Measurements from ENCODE around the gene UBC.

- TF ChIP-seq, protein P1, sequence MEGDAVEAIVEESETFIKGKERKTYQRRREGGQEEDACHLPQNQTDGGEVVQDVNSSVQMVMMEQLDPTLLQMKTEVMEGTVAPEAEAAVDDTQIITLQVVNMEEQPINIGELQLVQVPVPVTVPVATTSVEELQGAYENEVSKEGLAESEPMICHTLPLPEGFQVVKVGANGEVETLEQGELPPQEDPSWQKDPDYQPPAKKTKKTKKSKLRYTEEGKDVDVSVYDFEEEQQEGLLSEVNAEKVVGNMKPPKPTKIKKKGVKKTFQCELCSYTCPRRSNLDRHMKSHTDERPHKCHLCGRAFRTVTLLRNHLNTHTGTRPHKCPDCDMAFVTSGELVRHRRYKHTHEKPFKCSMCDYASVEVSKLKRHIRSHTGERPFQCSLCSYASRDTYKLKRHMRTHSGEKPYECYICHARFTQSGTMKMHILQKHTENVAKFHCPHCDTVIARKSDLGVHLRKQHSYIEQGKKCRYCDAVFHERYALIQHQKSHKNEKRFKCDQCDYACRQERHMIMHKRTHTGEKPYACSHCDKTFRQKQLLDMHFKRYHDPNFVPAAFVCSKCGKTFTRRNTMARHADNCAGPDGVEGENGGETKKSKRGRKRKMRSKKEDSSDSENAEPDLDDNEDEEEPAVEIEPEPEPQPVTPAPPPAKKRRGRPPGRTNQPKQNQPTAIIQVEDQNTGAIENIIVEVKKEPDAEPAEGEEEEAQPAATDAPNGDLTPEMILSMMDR (IDR thresholded peaks at IDR 0.05) = no peak
- TF ChIP-seq POLR2AphosphoS5 (IDR thresholded peaks at IDR 0.05) (no peak), EP300 (IDR thresholded peaks at IDR 0.05) (no peak), POLR2A (IDR thresholded peaks at IDR 0.05) (no peak)
Observed at GRCh38 chr12:124954771-124955170, 40.3 kb upstream of the UBC start.

All from stomach (tissue), 4 donors.